GM12801 (cell line): ENCODE measurements around the gene SLC39A11.

Experiments used
- TF ChIP-seq, protein P1 (sequence below): IDR thresholded peaks from one replicate; pipeline ENCODE4 v1.5.1; 2011; ENCODE audit warnings: control low read depth; ENCODE audit not compliant: insufficient read length; ENCODE audit errors: extremely low read depth

The SLC39A11 gene

DNA sequence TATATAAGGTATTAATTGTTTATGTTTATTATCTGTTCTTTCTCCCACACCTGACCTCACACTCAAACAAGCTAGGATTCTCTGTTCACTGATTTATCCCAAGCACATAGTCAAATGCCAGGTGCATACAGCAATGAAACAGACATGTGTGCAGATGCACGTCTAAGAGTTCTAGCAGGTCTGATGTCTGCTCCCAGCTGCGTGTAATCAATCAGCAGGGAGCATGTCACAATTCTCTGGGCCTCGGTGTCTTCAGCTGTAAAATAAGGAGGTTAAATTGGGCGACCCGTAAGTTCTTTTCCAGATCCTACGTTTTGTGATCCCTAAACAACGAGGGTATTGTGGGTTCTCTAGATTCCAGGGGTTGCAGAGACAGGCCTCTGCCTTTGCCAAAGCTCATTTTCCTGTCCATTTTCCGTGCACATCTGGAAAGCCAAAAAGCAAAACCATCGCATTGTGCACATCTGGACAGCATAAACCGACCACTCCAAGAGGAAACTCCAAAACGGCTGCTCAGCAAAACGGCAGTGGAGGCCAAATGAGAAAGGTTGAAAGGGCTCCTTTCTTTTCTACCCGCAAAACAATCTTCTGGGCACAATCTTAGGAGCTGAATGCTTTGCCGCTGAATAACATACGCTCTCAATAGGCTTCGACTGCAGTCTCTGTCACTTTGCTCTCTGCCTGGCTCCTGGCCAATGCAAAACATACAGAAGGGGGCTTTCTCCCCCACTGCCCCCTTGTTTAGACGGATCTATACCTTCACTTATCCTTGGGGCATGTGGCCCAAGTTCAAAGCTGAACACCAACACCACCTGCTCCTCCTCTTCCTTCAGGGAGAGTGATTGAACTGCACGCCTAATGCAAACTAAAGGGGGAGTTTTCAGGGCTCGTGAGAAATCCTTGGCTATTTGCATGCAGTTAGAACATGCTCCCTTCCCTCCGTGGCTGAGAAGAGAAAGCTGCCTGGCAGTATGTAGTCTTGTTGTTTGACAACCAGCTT, 426.3 kb downstream of the SLC39A11 start:
- TF ChIP-seq, protein P1, sequence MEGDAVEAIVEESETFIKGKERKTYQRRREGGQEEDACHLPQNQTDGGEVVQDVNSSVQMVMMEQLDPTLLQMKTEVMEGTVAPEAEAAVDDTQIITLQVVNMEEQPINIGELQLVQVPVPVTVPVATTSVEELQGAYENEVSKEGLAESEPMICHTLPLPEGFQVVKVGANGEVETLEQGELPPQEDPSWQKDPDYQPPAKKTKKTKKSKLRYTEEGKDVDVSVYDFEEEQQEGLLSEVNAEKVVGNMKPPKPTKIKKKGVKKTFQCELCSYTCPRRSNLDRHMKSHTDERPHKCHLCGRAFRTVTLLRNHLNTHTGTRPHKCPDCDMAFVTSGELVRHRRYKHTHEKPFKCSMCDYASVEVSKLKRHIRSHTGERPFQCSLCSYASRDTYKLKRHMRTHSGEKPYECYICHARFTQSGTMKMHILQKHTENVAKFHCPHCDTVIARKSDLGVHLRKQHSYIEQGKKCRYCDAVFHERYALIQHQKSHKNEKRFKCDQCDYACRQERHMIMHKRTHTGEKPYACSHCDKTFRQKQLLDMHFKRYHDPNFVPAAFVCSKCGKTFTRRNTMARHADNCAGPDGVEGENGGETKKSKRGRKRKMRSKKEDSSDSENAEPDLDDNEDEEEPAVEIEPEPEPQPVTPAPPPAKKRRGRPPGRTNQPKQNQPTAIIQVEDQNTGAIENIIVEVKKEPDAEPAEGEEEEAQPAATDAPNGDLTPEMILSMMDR, result no peak

DNA sequence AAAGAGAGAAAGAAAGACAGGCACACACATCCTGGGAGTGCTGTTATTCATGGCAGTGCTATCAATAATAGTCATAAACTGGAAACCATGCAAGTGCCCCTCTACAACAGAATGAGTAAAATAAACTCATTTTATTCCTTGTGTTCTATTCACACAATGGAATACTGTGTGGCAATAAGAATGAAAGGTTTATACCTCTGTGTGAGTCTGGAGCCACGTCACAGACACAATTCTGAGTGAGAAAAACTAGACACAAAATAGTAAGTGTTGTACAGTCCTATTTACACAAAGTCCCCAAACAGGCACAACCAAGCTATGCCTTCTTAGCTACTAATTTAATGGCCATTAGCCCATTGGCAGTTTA, 429.7 kb downstream of the SLC39A11 start:
- TF ChIP-seq, protein P1, result no peak

- TF ChIP-seq, protein P1, result no peak
Observed at GRCh38 chr17:72661945-72662826, 430.3 kb downstream of the SLC39A11 start.

- TF ChIP-seq, protein P1, result no peak
Observed at GRCh38 chr17:72661116-72661944, 431.2 kb downstream of the SLC39A11 start.

DNA sequence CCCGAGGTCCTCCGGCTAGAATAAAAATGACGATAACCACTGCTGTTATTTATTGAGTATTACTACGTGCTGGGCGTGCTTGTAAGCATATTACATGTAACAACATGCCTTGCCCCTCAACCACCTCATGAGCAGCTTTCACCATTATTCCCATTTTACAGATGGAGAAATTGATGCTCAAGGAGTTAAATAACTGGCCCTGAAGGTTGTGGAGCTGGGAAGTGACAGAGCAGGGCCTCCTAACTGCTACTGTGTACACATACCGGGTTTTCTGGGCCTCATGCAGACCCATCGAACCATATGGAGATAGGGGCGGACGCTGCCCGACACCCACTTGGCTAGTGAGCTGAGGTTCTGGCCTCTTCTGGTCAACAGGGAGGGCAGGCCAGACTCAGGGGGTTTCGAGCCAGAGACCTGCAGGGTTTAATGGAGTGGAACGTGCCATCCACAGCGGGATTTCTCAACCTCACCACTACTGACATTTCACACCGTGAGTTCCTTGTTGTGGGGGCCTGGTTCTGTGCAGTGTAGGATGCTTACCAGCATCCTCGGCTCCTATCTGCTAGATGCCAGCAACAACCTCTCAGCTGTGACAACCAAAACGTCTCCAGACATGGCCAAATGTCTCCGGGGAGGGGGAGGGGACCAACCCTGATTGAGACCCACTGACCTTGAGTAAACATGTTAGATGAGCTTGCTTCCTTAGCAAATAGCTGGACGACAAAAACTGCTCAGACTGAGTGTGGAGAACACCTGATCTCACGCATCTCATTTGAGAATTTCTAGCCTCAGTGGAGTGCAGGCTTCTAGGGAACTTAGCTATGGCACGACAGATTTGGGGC, 432.0 kb downstream of the SLC39A11 start:
- TF ChIP-seq, protein P1, result no peak

DNA sequence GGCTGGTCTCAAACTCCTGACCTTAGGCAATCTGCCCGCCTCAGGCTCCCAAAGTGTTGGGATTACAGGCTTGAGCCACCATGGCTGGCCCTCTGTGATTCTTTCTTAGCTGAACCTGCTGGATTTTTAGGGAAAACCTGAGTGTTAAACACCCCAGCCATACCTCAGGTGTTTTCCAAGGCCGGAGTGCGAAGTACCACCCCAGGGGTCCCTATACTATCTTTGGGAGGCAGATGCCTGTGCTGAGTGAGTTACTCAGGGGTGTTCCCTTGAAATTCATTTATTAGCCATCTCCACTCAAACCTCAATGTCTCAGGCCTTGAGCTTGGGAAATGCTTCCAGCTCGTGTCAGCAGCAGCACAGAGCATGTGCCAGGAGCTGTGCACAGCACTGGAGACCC, 432.7 kb downstream of the SLC39A11 start:
- TF ChIP-seq, protein P1, result no peak
